Neural crest cell (in vitro differentiated cells): Measurements from ENCODE around the gene DACH2. TPM values are rescaled to one million over a fixed set of nuclear protein-coding genes. Genes with fewer than 3 reads are reported as not detected.

Experiments used
- DNase-seq: peaks from one replicate; pipeline ENCODE4 v3.0.0; 2021; ENCODE audit warnings: low read depth, mixed read lengths, low spot score
- H3K27ac Mint-ChIP-seq: one replicate; pipeline ENCODE4 v1.8.0; 2021; ENCODE audit warnings: mild to moderate bottlenecking, mixed read lengths; ENCODE audit not compliant: unreplicated experiment
- H3K27me3 Mint-ChIP-seq: 2 replicates; pipeline ENCODE4 v1.8.0; 2021; ENCODE audit warnings: low read depth, mild to moderate bottlenecking, mixed read lengths
- H3K36me3 Mint-ChIP-seq: 2 replicates; pipeline ENCODE4 v1.8.0; 2021; ENCODE audit warnings: low read depth, mild to moderate bottlenecking, mixed read lengths
- H3K4me1 Mint-ChIP-seq: 2 replicates; pipeline ENCODE4 v1.8.0; 2021; ENCODE audit warnings: mixed read lengths
- H3K4me3 Mint-ChIP-seq: one replicate; pipeline ENCODE4 v1.8.0; 2021; ENCODE audit warnings: mild to moderate bottlenecking, mixed read lengths
- H3K9me3 Mint-ChIP-seq: 2 replicates; pipeline ENCODE4 v1.8.0; 2021; ENCODE audit warnings: mixed read lengths
- CTCF ChIP-seq: fragments of 200-600 bp; sonication (generic); conservative IDR thresholded peaks from 2 replicates; pipeline ENCODE4 v1.5.0; 2021; ENCODE audit warnings: antibody characterized with exemption, mild to moderate bottlenecking
- total RNA-seq: library from RNA; stranded (reverse); gene quantifications from 2 replicates; pipeline ENCODE4 v1.2.1, GENCODE V29; 2021

Gene DACH2
- total RNA-seq, 1 donor from 2014 or later = 1.2 TPM

GRCh38 chrX:86714441-86714840 is 566.2 kb downstream of the DACH2 start:
- Mint-ChIP-seq H3K4me1 (no peaks in the 10 kb centered on the region), H3K9me3 (no peaks in the 10 kb centered on the region), H3K4me3 (no peak overlapping the region), H3K27me3 (no peaks in the 10 kb centered on the region), H3K27ac (no peak overlapping the region), H3K36me3 (no peaks in the 10 kb centered on the region)
- TF ChIP-seq CTCF = no peak
- DNase-seq = no peak

GRCh38 chrX:86724277-86724676 is 576.0 kb downstream of the DACH2 start:
- H3K36me3 Mint-ChIP-seq = no peaks in the 10 kb centered on the region
- H3K4me3 Mint-ChIP-seq = no peak overlapping the region
- H3K4me1 Mint-ChIP-seq = no peaks in the 10 kb centered on the region
- H3K27me3 Mint-ChIP-seq = no peaks in the 10 kb centered on the region
- no peak for TF ChIP-seq CTCF
- no peak overlapping the region for H3K27ac Mint-ChIP-seq
- H3K9me3 Mint-ChIP-seq = peaks cover 2% of the 10 kb centered on the region
- DNase-seq = no peak

GRCh38 chrX:86747091-86747490 is 598.8 kb downstream of the DACH2 start:
- no peaks in the 10 kb centered on the region for H3K4me1 Mint-ChIP-seq
- TF ChIP-seq CTCF = no peak
- H3K27me3 Mint-ChIP-seq = no peaks in the 10 kb centered on the region
- H3K27ac Mint-ChIP-seq = no peak overlapping the region
- H3K36me3 Mint-ChIP-seq = no peaks in the 10 kb centered on the region
- H3K4me3 Mint-ChIP-seq = no peak overlapping the region
- no peak for DNase-seq
- H3K9me3 Mint-ChIP-seq = peaks cover 4% of the 10 kb centered on the region

- no peaks in the 10 kb centered on the region for H3K36me3 Mint-ChIP-seq
- H3K9me3 Mint-ChIP-seq = peaks cover 11% of the 10 kb centered on the region
- no peak overlapping the region for H3K27ac Mint-ChIP-seq
- no peak overlapping the region for H3K4me3 Mint-ChIP-seq
- no peak for TF ChIP-seq CTCF
- H3K4me1 Mint-ChIP-seq = no peaks in the 10 kb centered on the region
- no peaks in the 10 kb centered on the region for H3K27me3 Mint-ChIP-seq
- DNase-seq = no peak
Observed at GRCh38 chrX:86805241-86805640, 657.0 kb downstream of the DACH2 start.

- H3K9me3 Mint-ChIP-seq = peaks cover 11% of the 10 kb centered on the region
- DNase-seq = peak; percentile 14
Observed at GRCh38 chrX:86806786-86807185, 658.5 kb downstream of the DACH2 start.

More at GRCh38 chrX:86806786-86807185, 658.5 kb downstream of the DACH2 start:
- Mint-ChIP-seq H3K36me3 (no peaks in the 10 kb centered on the region), H3K4me1 (no peaks in the 10 kb centered on the region), H3K27ac (no peak overlapping the region), H3K4me3 (no peak overlapping the region), H3K27me3 (no peaks in the 10 kb centered on the region)
- peak; percentile 71 for TF ChIP-seq CTCF
